T-helper 1 cell (primary cell): ENCODE measurements around the gene TBC1D22A.
"Not testable (repeated sequence)": the region's sequence is repeated elsewhere in the genome, so short reads cannot be mapped to it uniquely, and the experiment has no call there.

ENCODE experiments used
- DNase-seq, 5 donors: peaks; one replicate each; pipeline ENCODE4 v3.0.0-alpha.2; 2012 to 2020

TBC1D22A gene

DNA sequence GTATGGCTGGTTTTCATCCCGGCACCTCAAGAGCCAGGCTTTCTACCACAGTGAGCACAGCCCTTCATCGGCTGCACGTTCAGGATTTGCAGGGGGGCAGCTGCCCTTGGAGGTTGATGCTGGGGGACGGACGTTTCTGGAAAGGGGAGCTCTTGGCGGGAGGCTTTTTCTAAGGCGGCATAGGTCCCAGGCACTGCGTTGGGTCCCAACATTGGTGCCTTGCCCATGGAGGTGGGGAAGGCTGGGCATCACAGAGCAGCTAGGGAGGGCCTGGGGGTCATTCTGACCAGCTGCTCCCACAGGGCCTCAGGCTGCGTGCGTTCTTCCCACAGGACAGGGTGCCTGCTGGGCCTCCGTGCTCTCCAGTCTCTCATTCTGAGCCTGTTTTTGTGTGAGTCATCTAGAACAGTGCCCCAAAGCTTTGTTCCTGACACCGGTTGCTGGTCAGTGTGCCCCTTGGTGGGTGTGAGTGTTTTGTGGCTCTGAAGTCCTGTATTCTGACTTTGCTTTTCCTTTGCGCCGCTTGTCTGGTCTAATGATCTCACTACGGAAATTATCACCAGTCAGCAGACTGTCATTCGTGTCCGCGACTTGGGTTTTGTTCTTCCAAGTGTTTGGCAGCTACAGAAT lies 275.9 kb downstream of the TBC1D22A start:
- DNase-seq: no peak

DNA sequence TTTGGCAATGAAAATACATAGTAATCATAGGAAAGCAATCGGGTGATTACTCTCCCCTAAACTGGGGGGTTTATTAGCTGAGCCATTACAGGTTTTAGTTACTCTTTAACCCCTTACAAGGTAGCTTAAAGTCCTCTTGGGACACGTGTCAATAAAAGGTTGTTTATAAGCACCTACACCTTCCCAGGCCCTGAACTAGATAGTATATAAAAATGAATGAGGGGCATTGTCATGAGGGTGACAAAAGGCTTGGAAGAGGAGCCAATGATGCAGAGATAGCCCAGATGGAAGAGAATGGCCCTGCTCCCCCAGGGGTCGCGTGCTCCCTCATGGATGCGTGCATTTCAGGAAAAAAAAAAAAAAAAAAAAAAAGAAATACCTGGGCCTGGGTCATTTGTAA lies 276.9 kb downstream of the TBC1D22A start:
- DNase-seq: no peak

- DNase-seq: no peak
Measured at GRCh38 chr22:47040486-47041270, 278.2 kb downstream of the TBC1D22A start.

DNA sequence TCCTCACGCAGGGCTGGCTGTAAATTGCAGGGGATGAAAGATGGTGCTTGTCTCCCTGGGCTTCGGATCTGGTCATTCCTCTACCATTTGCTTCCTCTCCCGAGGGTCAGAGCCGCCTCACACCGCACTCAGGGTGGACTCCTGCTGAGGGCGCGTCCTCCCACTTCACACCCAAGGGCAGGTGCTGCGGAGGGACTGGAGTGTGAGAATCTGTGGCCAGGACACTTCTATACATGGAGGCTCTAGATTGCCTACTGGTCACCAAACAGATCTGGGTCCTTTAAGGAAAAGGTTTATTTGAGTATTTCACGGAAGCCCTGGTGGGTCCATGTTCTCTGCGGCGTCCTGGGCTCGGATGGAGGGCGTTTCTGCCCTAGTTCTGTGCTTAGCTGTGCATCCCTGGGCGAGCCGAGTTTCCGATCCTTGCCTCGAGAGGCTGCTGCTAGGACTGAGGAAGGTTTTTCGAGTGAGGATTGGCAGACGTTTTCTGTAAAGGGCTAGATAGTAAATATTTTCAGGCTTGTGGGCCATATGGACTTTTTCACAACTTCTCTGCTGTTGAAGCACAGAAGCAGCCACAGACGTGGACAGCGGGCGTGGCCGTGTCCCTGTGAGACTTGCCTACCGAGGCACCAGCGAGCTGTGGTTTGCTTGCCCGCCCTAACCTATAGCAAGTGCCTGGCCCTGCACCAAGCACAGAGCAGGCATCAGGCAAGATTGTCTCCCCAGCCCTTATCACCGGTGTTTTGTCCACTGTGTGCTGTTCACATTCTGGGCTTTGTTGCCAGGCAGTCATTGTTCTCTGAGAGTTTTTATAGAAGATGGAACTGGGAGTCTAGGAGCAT lies 279.0 kb downstream of the TBC1D22A start:
- DNase-seq: no peak

GRCh38 chr22:47042116-47042825 lies 279.8 kb downstream of the TBC1D22A start:
- no peak for DNase-seq

- no peak for DNase-seq
Measured at GRCh38 chr22:47042861-47043496, 280.5 kb downstream of the TBC1D22A start.

DNA sequence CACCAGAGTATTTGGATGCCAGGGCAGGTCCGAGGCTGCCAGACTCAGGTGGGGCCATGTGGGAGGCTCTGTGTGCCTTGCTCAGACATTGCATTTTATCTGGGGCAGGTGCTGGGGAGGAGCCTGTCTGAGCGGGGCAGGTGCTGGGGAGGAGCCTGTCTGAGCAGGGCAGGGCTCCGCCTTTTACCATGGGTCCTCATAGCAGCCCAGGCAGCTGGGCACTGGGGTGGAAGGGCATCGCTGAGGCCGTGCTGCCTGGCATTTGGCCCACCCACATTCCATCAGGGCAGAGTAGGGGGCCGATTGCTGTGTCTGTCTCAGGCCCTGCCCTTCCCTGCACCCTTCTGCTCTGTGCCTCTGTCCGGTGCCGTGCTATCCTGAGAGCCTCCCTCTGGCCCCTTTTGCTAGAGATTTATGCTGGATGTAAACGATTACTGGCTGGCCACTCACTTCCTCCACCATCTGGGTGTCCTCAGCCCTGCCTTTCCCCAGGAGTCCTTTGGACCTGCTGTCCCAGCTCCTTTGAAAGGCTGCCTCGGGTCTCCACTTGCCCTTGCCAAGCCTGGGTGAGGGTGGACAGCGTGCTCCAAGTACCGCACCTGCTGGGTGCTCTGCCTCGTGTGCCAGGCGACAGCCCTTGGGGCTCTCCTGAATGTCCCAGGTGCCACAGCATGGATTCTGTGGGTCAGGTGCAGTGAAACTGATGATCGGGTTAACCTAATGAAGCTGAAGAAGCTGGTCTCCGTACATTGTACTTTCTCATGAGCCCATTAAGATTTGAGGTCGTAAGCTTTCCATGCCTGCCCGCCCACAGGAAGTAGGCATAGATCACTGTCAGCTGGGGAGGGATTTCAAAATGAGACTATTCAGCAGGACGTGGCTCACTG lies 281.6 kb downstream of the TBC1D22A start:
- no peak for DNase-seq

- no peak for DNase-seq
Measured at GRCh38 chr22:47044722-47045535, 282.5 kb downstream of the TBC1D22A start.

GRCh38 chr22:47045691-47046410 lies 283.4 kb downstream of the TBC1D22A start:
- DNase-seq: no peak

- DNase-seq: no peak
Measured at GRCh38 chr22:47046411-47047065, 284.1 kb downstream of the TBC1D22A start.

- no peak for DNase-seq
Measured at GRCh38 chr22:47047321-47048122, 285.1 kb downstream of the TBC1D22A start.

- DNase-seq: no peak
Measured at GRCh38 chr22:47048123-47049077, 285.9 kb downstream of the TBC1D22A start.

GRCh38 chr22:47049078-47049624 lies 286.7 kb downstream of the TBC1D22A start:
- DNase-seq: no peak

- DNase-seq: not testable (repeated sequence)
Measured at GRCh38 chr22:47049736-47050400, 287.4 kb downstream of the TBC1D22A start.

- no peak for DNase-seq
Measured at GRCh38 chr22:47050401-47051051, 288.1 kb downstream of the TBC1D22A start.
